NB4 (cell line): Measurements from ENCODE around the gene DPP10.

ENCODE experiments used
- POLR2A ChIP-seq: IDR thresholded peaks from 2 replicates; pipeline ENCODE4 v1.6.1; 2011; ENCODE audit warnings: mild to moderate bottlenecking; ENCODE audit not compliant: insufficient read length; ENCODE audit errors: extremely low read depth
- TF ChIP-seq, protein P1 (sequence below): IDR thresholded peaks from one replicate; pipeline ENCODE4 v1.5.1; 2012; ENCODE audit warnings: low read depth, low read length

DNA sequence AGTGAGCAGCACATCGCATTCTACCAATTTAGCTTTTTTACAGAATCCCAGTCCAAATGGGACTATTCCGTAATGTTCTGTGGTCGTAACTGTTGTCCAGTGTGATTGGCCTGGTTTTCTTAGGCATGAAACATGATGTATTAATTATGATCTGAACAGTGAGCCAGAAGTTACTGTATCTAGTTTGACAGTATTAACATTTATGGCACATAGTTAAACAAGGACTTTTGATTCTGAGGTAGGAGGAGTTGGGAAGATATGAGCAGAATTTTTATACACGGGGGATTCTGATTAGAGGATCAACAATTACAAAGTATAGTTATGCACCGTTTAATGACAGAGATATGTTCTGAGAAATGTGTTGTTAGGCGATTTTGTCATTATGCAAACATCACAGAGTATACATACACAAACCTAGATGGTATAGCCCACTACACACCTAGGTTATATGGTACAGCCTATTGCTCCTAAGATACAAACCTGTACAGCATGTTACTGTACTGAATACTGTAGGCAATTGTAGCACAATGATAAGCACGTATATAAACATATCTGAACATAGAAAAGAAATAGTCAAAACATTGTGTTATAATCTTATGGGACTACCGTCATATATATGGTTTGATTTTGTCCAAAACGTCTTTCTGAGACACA, 85.0 kb downstream of the DPP10 start:
- no peak for TF ChIP-seq POLR2A
- TF ChIP-seq, protein P1, sequence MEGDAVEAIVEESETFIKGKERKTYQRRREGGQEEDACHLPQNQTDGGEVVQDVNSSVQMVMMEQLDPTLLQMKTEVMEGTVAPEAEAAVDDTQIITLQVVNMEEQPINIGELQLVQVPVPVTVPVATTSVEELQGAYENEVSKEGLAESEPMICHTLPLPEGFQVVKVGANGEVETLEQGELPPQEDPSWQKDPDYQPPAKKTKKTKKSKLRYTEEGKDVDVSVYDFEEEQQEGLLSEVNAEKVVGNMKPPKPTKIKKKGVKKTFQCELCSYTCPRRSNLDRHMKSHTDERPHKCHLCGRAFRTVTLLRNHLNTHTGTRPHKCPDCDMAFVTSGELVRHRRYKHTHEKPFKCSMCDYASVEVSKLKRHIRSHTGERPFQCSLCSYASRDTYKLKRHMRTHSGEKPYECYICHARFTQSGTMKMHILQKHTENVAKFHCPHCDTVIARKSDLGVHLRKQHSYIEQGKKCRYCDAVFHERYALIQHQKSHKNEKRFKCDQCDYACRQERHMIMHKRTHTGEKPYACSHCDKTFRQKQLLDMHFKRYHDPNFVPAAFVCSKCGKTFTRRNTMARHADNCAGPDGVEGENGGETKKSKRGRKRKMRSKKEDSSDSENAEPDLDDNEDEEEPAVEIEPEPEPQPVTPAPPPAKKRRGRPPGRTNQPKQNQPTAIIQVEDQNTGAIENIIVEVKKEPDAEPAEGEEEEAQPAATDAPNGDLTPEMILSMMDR: no peak
